Omental fat pad (tissue), 4 donors: ENCODE measurements around the gene STX18. TPM values are rescaled to one million over a fixed set of nuclear protein-coding genes. Genes with fewer than 3 reads are reported as not detected.

Experiments used
- ATAC-seq: fragments of 150-250 bp; one replicate; pipeline ENCODE4 v1.9.1; 2016; ENCODE audit warnings: mild to moderate bottlenecking, moderate library complexity; ENCODE audit not compliant: low FRiP score
- DNase-seq: peaks from one replicate; pipeline ENCODE4 v3.0.0-alpha.2; 2019; ENCODE audit warnings: low spot score
- total RNA-seq, 4 donors: library from RNA; depleted of rRNA; stranded (reverse); fragments of >200 nt; gene quantifications; one replicate each; pipeline ENCODE4 v1.1.0, GENCODE V29; 2016
- TF ChIP-seq, protein P1 (sequence below), 3 donors: fragments of 450-650 bp; IDR thresholded peaks; one replicate each; pipeline ENCODE4 v1.5.1; 2016 to 2017; ENCODE audit warnings: antibody characterized with exemption in 3 of 3, mild to moderate bottlenecking in 3 of 3, moderate library complexity in 2 of 3

Gene STX18
- total RNA-seq, 4 donors from 2014 or later = 17.7 to 30.1 (median 23.0) TPM

DNA sequence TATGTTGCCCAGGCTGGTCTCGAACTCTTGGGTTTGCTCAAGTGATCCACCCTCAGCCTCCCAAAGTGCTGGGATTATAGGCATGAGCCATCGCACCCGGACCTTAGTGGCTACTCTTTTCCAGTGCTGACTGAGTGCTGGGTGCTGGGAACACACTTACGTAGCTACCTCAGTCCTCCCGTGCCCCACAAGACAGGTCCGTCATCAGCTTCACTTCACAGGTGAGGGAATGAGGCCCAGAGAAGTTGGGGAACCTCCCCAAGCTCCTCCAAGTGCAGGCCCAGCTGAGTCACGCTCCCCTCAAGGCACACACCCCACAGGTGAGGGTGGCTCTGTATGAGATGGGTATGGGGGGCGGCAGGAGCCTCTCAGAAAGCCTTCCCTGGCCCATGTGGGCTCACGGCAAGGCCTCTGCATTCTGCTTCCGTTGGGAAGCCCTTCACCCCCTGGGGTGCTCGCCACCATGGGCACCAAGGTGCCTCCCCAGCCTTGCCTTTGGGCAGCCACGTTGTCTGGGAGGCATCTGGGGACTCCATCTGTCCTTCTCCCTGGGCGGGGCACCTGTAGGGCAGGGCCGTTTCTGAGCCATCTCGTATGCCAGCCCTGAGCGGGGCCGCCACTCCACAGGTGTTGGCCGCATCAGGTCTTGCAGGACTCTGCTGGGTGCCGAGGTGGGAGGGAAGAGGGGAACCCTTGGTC is 126.6 kb downstream of the STX18 start:
- DNase-seq = no peak

DNA sequence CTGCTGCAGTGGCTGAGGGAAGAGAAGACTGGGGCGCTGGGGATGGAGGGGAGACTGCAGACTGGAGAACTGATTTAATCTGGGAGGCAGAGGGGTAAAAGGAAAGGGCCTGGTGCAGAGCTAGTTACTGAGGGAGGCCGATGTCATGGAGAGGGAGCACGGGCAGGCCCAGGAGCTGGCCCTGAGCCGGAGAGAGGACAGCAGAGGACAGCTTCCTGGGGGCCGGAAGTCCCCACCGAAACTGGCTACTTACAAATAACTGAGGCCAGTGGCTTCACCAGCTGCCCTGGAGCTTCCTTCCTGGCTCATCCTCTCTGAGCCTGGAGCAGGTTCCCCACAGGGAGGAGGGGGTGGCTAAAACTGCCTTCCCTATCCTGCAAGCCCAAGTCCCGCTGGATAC is 128.0 kb downstream of the STX18 start:
- TF ChIP-seq, protein P1, sequence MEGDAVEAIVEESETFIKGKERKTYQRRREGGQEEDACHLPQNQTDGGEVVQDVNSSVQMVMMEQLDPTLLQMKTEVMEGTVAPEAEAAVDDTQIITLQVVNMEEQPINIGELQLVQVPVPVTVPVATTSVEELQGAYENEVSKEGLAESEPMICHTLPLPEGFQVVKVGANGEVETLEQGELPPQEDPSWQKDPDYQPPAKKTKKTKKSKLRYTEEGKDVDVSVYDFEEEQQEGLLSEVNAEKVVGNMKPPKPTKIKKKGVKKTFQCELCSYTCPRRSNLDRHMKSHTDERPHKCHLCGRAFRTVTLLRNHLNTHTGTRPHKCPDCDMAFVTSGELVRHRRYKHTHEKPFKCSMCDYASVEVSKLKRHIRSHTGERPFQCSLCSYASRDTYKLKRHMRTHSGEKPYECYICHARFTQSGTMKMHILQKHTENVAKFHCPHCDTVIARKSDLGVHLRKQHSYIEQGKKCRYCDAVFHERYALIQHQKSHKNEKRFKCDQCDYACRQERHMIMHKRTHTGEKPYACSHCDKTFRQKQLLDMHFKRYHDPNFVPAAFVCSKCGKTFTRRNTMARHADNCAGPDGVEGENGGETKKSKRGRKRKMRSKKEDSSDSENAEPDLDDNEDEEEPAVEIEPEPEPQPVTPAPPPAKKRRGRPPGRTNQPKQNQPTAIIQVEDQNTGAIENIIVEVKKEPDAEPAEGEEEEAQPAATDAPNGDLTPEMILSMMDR (IDR thresholded peaks at IDR 0.05) = no peak
- DNase-seq (no peak), ATAC-seq (no peak)

More for the DNA sequence above, 126.6 kb downstream of the STX18 start:
- ATAC-seq = no peak
- TF ChIP-seq, protein P1 (IDR thresholded peaks at IDR 0.05) = no peak

DNA sequence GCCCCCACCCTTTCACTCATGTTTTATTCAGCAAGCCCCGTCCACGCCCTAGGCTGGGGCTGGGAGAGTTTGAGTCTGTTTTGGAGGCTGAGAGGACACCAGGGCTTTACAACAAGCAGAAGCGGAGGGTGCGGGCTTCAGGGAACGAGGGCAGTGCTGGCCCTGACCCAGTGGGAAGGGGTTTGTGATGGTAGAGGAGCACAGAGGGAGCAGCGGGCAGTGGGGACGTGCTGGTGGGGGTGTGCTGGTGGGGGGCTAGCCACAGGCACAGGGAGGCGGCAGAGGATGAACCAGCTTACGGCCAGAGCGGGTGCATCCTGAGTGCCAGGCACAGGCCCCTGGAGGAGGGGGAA is 128.5 kb downstream of the STX18 start:
- DNase-seq (no peak), ATAC-seq (no peak)
- TF ChIP-seq, protein P1 (IDR thresholded peaks at IDR 0.05) = no peak

DNA sequence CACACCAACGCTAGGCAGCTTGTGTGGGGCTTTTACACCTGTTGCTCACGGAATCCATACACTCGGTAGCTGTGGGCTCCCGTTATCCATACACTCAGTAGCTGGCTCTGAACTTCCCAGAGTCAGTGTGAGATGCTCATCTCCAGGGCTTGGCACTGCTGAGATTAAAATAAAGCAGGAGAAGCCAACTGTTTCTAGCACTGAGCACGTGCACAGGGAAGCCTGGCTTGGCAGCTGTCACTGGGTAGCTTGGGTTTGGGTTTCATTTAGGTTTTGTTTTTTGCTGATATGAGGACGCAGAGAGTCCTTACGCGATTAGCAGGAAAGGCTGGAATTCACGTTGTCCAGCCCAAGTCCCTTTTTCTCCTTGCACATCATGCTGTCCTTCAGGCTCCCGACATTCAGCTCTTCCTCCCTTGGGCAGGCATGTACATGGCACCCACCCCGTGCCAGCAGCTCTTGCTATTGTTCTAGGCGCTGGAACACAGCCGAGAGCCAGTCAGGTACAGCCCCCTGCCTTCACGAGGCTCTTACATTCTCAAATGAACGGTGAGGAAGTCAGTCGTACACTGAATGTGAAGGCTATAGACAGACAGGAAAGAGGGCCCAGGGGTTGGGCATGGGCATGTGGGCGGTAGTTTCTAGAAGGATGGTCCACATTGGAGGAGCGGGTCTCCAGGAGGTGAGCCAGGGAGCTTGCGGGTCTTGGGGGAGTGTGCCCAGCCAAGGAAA is 129.0 kb downstream of the STX18 start:
- TF ChIP-seq, protein P1 (IDR thresholded peaks at IDR 0.05) = no peak
- ATAC-seq (no peak), DNase-seq (no peak)

DNA sequence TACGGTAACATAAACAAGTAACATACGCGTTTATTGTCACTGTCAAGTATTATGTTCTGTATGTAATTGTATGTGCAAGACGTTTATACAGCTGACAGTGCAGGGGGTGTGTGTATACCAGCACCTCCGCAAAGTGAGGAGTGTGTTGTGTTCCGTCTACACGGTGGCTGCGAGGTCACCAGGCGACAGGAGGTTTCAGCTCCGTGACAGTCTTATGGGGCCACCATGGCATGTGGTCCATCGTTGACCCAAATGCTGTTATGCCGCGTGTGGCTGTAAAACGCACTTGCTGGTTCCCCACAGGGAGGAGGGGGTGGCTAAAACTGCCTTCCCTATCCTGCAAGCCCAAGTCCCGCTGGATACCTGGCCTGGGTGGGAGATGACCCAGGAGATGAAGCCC is 129.9 kb downstream of the STX18 start:
- DNase-seq = no peak
- TF ChIP-seq, protein P1 (IDR thresholded peaks at IDR 0.05) = no peak
- no peak for ATAC-seq

DNA sequence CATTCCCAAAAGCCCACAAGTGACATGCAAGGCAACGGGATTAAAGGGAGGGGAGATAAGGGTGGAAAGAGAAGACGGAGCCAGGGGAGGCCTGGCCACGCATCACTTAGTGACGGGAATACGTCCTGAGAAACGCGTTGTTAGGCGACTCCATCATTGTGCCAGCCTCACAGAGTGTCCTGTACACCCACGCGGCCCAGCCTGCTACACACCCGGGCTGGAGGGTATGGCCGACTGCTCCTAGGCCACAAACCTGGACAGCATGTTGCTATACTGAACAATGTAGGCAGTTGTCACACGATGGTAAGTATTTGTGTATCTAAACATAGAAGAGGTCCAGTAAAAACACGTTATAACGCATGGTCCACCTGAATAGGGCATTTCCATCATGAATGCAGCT is 131.6 kb downstream of the STX18 start:
- ATAC-seq (no peak), DNase-seq (no peak)
- TF ChIP-seq, protein P1 (IDR thresholded peaks at IDR 0.05) = no peak
